KMS-11 (cell line): Measurements from ENCODE around the gene TMPRSS5.

Experiments
- H2AFZ ChIP-seq: fragments of 200-600 bp; sonication (generic); 2 replicates; pipeline ENCODE4 v1.6.1; 2016; ENCODE audit warnings: antibody characterized with exemption, mixed run types, low read depth
- H3K27ac ChIP-seq: fragments of 200-600 bp; sonication (generic); 2 replicates; pipeline ENCODE4 v1.6.1; 2016; ENCODE audit warnings: mild to moderate bottlenecking, mixed run types
- H3K27me3 ChIP-seq: fragments of 200-600 bp; sonication (generic); 2 replicates; pipeline ENCODE4 v1.6.1; 2017; ENCODE audit warnings: mild to moderate bottlenecking, low read depth, mixed run types, moderate library complexity; ENCODE audit not compliant: insufficient read depth
- H3K36me3 ChIP-seq: fragments of 200-600 bp; sonication (generic); 2 replicates; pipeline ENCODE4 v1.6.1; 2017; ENCODE audit warnings: mild to moderate bottlenecking, mixed run types; ENCODE audit not compliant: insufficient read depth
- H3K4me1 ChIP-seq: fragments of 200-600 bp; sonication (generic); 2 replicates; pipeline ENCODE4 v1.6.1; 2016; ENCODE audit warnings: mild to moderate bottlenecking, low read depth, mixed run types; ENCODE audit not compliant: poor library complexity, severe bottlenecking
- H3K4me2 ChIP-seq: fragments of 200-600 bp; sonication (generic); 2 replicates; pipeline ENCODE4 v1.7.0; 2016; ENCODE audit warnings: mild to moderate bottlenecking, mixed run types
- H3K4me3 ChIP-seq: fragments of 200-600 bp; sonication (generic); IDR thresholded peaks from 2 replicates; pipeline ENCODE4 v1.6.1; 2017; ENCODE audit warnings: low read depth, low read length, mixed read lengths; ENCODE audit not compliant: insufficient read depth
- H3K79me2 ChIP-seq: fragments of 200-600 bp; sonication (generic); 2 replicates; pipeline ENCODE4 v1.6.1; 2016; ENCODE audit warnings: low read depth, mixed run types; ENCODE audit not compliant: insufficient read depth
- H3K9ac ChIP-seq: fragments of 200-600 bp; sonication (generic); 2 replicates; pipeline ENCODE4 v1.6.1; 2016; ENCODE audit warnings: mild to moderate bottlenecking, mixed run types
- H4K20me1 ChIP-seq: fragments of 200-600 bp; sonication (generic); 2 replicates; pipeline ENCODE4 v1.6.1; 2016; ENCODE audit warnings: mild to moderate bottlenecking, mixed run types; ENCODE audit not compliant: insufficient read depth
- TF ChIP-seq, protein P1 (sequence below): fragments of 200-600 bp; sonication (generic); conservative IDR thresholded peaks from 2 replicates; pipeline ENCODE4 v1.6.1; 2017; ENCODE audit warnings: low read depth, mild to moderate bottlenecking, antibody characterized with exemption, low read length, moderate library complexity, mixed read lengths

The TMPRSS5 gene

GRCh38 chr11:113647108-113647507 lies 59.0 kb downstream of the TMPRSS5 start:
- Histone ChIP-seq H3K9ac (no peak overlapping the region), H3K4me1 (no peaks in the 10 kb centered on the region), H3K79me2 (no peaks in the 10 kb centered on the region), H3K4me2 (no peak overlapping the region), H3K27ac (no peak overlapping the region), H3K36me3 (no peaks in the 10 kb centered on the region), H4K20me1 (no peaks in the 10 kb centered on the region), H2AFZ (no peak overlapping the region), H3K27me3 (no peaks in the 10 kb centered on the region), H3K4me3 (no peak overlapping the region)
- TF ChIP-seq, protein P1, sequence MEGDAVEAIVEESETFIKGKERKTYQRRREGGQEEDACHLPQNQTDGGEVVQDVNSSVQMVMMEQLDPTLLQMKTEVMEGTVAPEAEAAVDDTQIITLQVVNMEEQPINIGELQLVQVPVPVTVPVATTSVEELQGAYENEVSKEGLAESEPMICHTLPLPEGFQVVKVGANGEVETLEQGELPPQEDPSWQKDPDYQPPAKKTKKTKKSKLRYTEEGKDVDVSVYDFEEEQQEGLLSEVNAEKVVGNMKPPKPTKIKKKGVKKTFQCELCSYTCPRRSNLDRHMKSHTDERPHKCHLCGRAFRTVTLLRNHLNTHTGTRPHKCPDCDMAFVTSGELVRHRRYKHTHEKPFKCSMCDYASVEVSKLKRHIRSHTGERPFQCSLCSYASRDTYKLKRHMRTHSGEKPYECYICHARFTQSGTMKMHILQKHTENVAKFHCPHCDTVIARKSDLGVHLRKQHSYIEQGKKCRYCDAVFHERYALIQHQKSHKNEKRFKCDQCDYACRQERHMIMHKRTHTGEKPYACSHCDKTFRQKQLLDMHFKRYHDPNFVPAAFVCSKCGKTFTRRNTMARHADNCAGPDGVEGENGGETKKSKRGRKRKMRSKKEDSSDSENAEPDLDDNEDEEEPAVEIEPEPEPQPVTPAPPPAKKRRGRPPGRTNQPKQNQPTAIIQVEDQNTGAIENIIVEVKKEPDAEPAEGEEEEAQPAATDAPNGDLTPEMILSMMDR = no peak

GRCh38 chr11:113645593-113646349 lies 60.3 kb downstream of the TMPRSS5 start:
- Histone ChIP-seq H3K36me3 (no peaks in the 10 kb centered on the region), H3K27ac (no peak overlapping the region), H4K20me1 (no peaks in the 10 kb centered on the region), H2AFZ (no peak overlapping the region), H3K79me2 (no peaks in the 10 kb centered on the region), H3K4me3 (no peak overlapping the region), H3K4me1 (no peaks in the 10 kb centered on the region), H3K9ac (no peak overlapping the region), H3K27me3 (no peaks in the 10 kb centered on the region), H3K4me2 (no peak overlapping the region)
- TF ChIP-seq, protein P1 = no peak

DNA sequence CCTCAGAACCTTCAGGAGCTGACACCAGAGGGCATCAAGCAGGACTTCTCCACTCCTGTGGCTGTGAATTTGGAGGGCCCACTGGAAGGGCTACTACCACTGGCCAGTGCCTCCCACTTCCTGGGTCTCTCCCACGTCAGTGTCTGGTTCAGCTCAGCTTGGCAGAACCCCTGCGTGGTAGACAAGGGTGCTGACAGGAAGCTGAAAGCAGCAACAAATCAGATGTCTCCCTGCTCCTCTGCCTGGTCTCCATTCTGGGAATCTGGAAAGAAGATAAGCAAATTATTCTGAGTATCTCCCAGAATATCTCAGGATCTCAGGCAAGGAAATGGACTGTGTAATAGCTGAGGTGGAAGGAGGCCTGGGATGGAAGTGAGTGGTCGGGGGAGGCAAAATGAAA lies 61.5 kb downstream of the TMPRSS5 start:
- no peaks in the 10 kb centered on the region for H3K4me1 ChIP-seq
- H3K4me3 ChIP-seq = no peak overlapping the region
- no peak overlapping the region for H3K9ac ChIP-seq
- TF ChIP-seq, protein P1 = no peak
- H4K20me1 ChIP-seq = no peaks in the 10 kb centered on the region
- H3K27me3 ChIP-seq = no peaks in the 10 kb centered on the region
- H3K36me3 ChIP-seq = no peaks in the 10 kb centered on the region
- no peak overlapping the region for H2AFZ ChIP-seq
- H3K27ac ChIP-seq = no peak overlapping the region
- no peak overlapping the region for H3K4me2 ChIP-seq
- H3K79me2 ChIP-seq = no peaks in the 10 kb centered on the region

DNA sequence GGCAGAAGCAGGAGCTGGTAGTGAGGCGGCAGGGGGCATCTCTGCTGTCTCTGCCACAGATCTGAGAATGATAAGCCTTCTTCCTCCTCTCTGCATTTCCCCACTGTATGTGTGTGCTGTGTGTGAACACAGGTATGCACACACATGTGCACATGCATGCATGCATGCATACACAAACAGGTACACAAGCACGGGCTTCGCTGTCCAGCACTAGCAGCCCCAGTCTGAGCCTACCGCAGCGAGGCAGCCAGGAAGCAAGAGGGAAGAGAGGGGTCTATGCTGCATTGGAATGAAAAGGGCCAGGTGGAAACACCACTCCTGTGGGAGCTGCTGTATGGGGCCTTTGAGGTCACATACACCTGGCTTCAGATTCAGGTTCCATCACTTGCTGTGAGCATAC lies 62.4 kb downstream of the TMPRSS5 start:
- H3K36me3 ChIP-seq = no peaks in the 10 kb centered on the region
- no peak overlapping the region for H3K4me3 ChIP-seq
- no peaks in the 10 kb centered on the region for H3K4me1 ChIP-seq
- no peaks in the 10 kb centered on the region for H4K20me1 ChIP-seq
- no peak overlapping the region for H2AFZ ChIP-seq
- TF ChIP-seq, protein P1 = no peak
- H3K27me3 ChIP-seq = no peaks in the 10 kb centered on the region
- H3K79me2 ChIP-seq = no peaks in the 10 kb centered on the region
- H3K9ac ChIP-seq = no peak overlapping the region
- H3K27ac ChIP-seq = no peak overlapping the region
- H3K4me2 ChIP-seq = no peak overlapping the region
